SK-N-SH treated with all-trans-retinoic acid at 6 μM for 48 hours (cell line): Measurements from ENCODE around the gene RELL2.

Experiments
- ATAC-seq: fragments of 200-7000 bp; cut with Tn5 transposase; 3 replicates; pipeline ENCODE4 v1.9.1; 2020; ENCODE audit warnings: mild to moderate bottlenecking, moderate library complexity
- ARNTL ChIP-seq: fragments of 450-650 bp; formaldehyde crosslinking; IDR thresholded peaks from 2 replicates; pipeline ENCODE4 v1.5.0; 2020; ENCODE audit warnings: low read depth, mild to moderate bottlenecking, moderate library complexity, borderline replicate concordance
- BACH2 ChIP-seq: fragments of 250-450 bp; sonication (Bioruptor Pico); IDR thresholded peaks from 2 replicates; pipeline ENCODE4 v1.9.0; 2021; ENCODE audit warnings: mild to moderate bottlenecking, borderline replicate concordance
- CSDC2 ChIP-seq: fragments of 250-450 bp; sonication (Bioruptor Pico); IDR thresholded peaks from 2 replicates; pipeline ENCODE4 v1.5.0; 2020; ENCODE audit warnings: mild to moderate bottlenecking, moderate library complexity
- GLIS3 ChIP-seq: fragments of 250-450 bp; sonication (Bioruptor Pico); IDR thresholded peaks from 2 replicates; pipeline ENCODE4 v1.5.0; 2020; ENCODE audit warnings: mild to moderate bottlenecking, moderate library complexity
- ISL1 ChIP-seq: fragments of 250-450 bp; sonication (Bioruptor Pico); IDR thresholded peaks from 2 replicates; pipeline ENCODE4 v2.1.2; 2022; ENCODE audit warnings: mild to moderate bottlenecking, moderate library complexity
- OSR1 ChIP-seq: fragments of 250-450 bp; sonication (Bioruptor Pico); IDR thresholded peaks from 2 replicates; pipeline ENCODE4 v1.8.0; 2022; ENCODE audit warnings: moderate library complexity, mild to moderate bottlenecking, inconsistent platforms
- PPARA ChIP-seq: fragments of 250-450 bp; sonication (Bioruptor Pico); IDR thresholded peaks from 2 replicates; pipeline ENCODE4 v1.5.0; 2020; ENCODE audit warnings: mild to moderate bottlenecking, borderline replicate concordance
- SNAI2 ChIP-seq: fragments of 250-450 bp; sonication (Bioruptor Pico); IDR thresholded peaks from 2 replicates; pipeline ENCODE4 v1.5.0; 2020; ENCODE audit warnings: mild to moderate bottlenecking, moderate library complexity
- TCF4 ChIP-seq: fragments of 250-450 bp; sonication (Bioruptor Pico); IDR thresholded peaks from 2 replicates; pipeline ENCODE4 v1.8.0; 2021; ENCODE audit warnings: mild to moderate bottlenecking, moderate library complexity, borderline replicate concordance
- ZC3H10 ChIP-seq: fragments of 250-450 bp; sonication (Bioruptor Pico); IDR thresholded peaks from 2 replicates; pipeline ENCODE4 v1.5.1; 2021; ENCODE audit warnings: mild to moderate bottlenecking, moderate library complexity
- ZFP3 ChIP-seq: fragments of 250-450 bp; sonication (Bioruptor Pico); IDR thresholded peaks from 2 replicates; pipeline ENCODE4 v1.5.0; 2020; ENCODE audit warnings: mild to moderate bottlenecking, moderate library complexity
- ZFP30 ChIP-seq: fragments of 450-650 bp; formaldehyde crosslinking; IDR thresholded peaks from 2 replicates; pipeline ENCODE4 v1.5.0; 2022; ENCODE audit warnings: mild to moderate bottlenecking, moderate library complexity
- ZNF70 ChIP-seq: fragments of 450-650 bp; formaldehyde crosslinking; IDR thresholded peaks from 2 replicates; pipeline ENCODE4 v1.5.0; 2020; ENCODE audit warnings: mild to moderate bottlenecking, moderate library complexity
- ZNF8 ChIP-seq: fragments of 450-650 bp; formaldehyde crosslinking; IDR thresholded peaks from 2 replicates; pipeline ENCODE4 v1.5.0; 2020; ENCODE audit warnings: mild to moderate bottlenecking, moderate library complexity
- TF ChIP-seq, protein P1 (sequence below): fragments of 250-450 bp; sonication (Bioruptor Pico); IDR thresholded peaks from 2 replicates; pipeline ENCODE4 v1.5.0; 2020; ENCODE audit warnings: mild to moderate bottlenecking, moderate library complexity
- TF ChIP-seq, protein P2 (sequence below): fragments of 250-450 bp; sonication (Bioruptor Pico); IDR thresholded peaks from 2 replicates; pipeline ENCODE4 v1.5.1; 2020; ENCODE audit warnings: low read depth, mild to moderate bottlenecking, moderate library complexity
- TF ChIP-seq, protein P3 (sequence below): fragments of 250-450 bp; sonication (Bioruptor Pico); IDR thresholded peaks from 2 replicates; pipeline ENCODE4 v1.8.0; 2020; ENCODE audit warnings: mild to moderate bottlenecking, moderate library complexity, borderline replicate concordance
- TF ChIP-seq, protein P4 (sequence below): fragments of 250-450 bp; sonication (Bioruptor Pico); IDR thresholded peaks from 2 replicates; pipeline ENCODE4 v1.8.0; 2021; ENCODE audit warnings: low read depth, mild to moderate bottlenecking, moderate library complexity, borderline replicate concordance
- TF ChIP-seq, protein P5 (sequence below): fragments of 250-450 bp; sonication (Bioruptor Pico); IDR thresholded peaks from 2 replicates; pipeline ENCODE4 v1.5.1; 2021; ENCODE audit warnings: mild to moderate bottlenecking, moderate library complexity

RELL2 gene

DNA sequence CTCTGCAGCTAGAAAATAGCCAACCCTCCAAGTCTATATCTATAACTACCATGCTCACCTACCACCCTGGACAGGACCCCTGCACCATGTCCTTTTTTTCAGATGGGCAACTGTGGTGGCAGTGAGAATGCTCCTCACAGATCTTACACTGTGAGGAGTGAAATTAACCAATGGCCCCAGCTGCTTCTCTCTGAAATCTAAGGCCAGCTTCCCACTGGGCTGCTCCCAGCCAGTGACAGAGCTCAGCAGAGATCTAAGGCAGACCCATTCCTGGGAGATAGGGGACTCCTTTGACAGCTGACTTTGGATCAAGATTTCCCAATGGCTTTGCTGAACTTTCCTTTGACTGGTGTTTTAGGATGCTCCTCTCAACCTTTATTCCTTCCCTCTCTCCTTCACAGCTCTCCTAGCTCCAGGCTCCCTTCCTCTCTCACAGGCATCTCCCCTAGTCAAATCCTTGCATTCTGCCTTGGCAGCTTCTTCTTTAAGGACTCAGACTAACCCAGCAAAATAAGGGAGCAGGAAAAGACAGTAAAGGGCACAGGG, 46.9 kb downstream of the RELL2 start (continued):
- TF ChIP-seq, protein P1, sequence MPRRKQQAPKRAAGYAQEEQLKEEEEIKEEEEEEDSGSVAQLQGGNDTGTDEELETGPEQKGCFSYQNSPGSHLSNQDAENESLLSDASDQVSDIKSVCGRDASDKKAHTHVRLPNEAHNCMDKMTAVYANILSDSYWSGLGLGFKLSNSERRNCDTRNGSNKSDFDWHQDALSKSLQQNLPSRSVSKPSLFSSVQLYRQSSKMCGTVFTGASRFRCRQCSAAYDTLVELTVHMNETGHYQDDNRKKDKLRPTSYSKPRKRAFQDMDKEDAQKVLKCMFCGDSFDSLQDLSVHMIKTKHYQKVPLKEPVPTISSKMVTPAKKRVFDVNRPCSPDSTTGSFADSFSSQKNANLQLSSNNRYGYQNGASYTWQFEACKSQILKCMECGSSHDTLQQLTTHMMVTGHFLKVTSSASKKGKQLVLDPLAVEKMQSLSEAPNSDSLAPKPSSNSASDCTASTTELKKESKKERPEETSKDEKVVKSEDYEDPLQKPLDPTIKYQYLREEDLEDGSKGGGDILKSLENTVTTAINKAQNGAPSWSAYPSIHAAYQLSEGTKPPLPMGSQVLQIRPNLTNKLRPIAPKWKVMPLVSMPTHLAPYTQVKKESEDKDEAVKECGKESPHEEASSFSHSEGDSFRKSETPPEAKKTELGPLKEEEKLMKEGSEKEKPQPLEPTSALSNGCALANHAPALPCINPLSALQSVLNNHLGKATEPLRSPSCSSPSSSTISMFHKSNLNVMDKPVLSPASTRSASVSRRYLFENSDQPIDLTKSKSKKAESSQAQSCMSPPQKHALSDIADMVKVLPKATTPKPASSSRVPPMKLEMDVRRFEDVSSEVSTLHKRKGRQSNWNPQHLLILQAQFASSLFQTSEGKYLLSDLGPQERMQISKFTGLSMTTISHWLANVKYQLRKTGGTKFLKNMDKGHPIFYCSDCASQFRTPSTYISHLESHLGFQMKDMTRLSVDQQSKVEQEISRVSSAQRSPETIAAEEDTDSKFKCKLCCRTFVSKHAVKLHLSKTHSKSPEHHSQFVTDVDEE (CRISPR knock-in tag) = no peak
- TF ChIP-seq, all 23 proteins: peak for 0

DNA sequence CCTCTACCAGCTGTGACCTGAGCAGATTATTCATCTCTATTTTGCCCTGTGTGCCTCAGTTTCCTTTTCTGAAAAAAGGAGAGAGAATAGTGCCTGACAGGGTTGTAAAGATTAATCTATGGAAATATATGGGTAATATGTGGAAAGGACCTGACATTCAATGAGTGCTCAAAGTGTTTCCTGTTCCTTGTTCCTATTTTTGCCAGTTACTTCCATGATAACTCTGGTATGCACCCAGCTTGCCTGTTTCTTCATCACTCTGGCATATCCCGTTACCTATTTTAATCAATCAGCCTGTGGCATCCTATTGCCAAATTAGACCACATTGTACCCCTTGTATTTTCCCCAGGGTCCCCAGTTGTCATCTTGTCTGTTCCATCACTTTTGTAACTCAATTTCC, 48.8 kb downstream of the RELL2 start:
- TF ChIP-seq ZFP3 (CRISPR knock-in tag) (no peak), BACH2 (no peak), CSDC2 (CRISPR knock-in tag) (no peak), PPARA (CRISPR knock-in tag) (no peak), SNAI2 (CRISPR knock-in tag) (no peak)
- TF ChIP-seq, protein P2, sequence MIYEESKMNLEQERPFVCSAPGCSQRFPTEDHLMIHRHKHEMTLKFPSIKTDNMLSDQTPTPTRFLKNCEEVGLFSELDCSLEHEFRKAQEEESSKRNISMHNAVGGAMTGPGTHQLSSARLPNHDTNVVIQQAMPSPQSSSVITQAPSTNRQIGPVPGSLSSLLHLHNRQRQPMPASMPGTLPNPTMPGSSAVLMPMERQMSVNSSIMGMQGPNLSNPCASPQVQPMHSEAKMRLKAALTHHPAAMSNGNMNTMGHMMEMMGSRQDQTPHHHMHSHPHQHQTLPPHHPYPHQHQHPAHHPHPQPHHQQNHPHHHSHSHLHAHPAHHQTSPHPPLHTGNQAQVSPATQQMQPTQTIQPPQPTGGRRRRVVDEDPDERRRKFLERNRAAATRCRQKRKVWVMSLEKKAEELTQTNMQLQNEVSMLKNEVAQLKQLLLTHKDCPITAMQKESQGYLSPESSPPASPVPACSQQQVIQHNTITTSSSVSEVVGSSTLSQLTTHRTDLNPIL (CRISPR knock-in tag) = no peak
- TF ChIP-seq, protein P3, sequence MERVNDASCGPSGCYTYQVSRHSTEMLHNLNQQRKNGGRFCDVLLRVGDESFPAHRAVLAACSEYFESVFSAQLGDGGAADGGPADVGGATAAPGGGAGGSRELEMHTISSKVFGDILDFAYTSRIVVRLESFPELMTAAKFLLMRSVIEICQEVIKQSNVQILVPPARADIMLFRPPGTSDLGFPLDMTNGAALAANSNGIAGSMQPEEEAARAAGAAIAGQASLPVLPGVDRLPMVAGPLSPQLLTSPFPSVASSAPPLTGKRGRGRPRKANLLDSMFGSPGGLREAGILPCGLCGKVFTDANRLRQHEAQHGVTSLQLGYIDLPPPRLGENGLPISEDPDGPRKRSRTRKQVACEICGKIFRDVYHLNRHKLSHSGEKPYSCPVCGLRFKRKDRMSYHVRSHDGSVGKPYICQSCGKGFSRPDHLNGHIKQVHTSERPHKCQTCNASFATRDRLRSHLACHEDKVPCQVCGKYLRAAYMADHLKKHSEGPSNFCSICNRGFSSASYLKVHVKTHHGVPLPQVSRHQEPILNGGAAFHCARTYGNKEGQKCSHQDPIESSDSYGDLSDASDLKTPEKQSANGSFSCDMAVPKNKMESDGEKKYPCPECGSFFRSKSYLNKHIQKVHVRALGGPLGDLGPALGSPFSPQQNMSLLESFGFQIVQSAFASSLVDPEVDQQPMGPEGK (CRISPR knock-in tag) = no peak
- ATAC-seq = no peak

DNA sequence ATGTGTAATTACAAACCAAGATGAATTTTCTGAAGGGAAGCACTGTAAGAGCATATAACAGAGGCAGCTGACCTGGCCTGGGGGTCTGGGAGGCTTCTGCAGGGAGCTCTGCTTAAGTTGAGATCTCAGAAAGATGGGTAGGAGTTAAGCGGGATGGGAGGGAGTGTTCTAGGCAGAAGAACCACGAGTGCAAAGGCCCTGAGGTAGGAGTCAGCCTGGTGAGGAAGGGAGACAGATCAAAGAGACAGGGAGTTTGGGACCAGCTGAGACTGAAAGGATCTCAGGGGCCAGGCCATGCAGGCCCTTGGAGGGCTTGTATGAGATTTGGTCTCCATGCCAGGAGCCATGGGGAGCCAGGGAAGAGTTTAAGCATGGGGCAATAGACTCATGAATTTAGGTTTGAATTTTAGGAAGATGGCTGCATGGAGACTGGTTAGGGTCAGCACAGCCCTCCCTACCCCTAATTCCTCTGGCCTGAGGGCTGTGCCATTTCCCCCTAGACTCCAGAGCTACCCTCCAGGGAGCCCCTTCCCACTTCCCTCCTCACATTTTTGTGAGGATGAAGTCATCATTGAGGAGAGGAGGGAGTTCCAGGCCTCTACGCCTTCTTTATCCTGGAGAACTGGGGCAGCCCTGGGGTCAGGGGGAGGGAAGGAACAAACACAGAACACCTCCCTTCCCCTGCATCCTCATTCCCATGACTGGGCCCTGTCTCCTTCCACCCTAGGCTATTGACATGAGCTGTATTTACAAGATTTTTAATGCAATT, 50.0 kb downstream of the RELL2 start:
- ATAC-seq = no peak

More for the DNA sequence above, 50.0 kb downstream of the RELL2 start:
- no peak for TF ChIP-seq OSR1 (CRISPR knock-in tag)
- TF ChIP-seq, protein P4, sequence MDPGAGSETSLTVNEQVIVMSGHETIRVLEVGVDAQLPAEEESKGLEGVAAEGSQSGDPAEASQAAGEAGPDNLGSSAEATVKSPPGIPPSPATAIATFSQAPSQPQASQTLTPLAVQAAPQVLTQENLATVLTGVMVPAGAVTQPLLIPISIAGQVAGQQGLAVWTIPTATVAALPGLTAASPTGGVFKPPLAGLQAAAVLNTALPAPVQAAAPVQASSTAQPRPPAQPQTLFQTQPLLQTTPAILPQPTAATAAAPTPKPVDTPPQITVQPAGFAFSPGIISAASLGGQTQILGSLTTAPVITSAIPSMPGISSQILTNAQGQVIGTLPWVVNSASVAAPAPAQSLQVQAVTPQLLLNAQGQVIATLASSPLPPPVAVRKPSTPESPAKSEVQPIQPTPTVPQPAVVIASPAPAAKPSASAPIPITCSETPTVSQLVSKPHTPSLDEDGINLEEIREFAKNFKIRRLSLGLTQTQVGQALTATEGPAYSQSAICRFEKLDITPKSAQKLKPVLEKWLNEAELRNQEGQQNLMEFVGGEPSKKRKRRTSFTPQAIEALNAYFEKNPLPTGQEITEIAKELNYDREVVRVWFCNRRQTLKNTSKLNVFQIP = no peak
- TF ChIP-seq ZC3H10 (CRISPR knock-in tag) = no peak
- TF ChIP-seq ZNF8 (CRISPR knock-in tag) = no peak
- TF ChIP-seq, protein P1 (CRISPR knock-in tag) = no peak
- no peak for TF ChIP-seq TCF4 (CRISPR knock-in tag)
- no peak for TF ChIP-seq ZFP3 (CRISPR knock-in tag)
- TF ChIP-seq ZNF70 (CRISPR knock-in tag) = no peak
- TF ChIP-seq, protein P2 (CRISPR knock-in tag) = no peak
- no peak for TF ChIP-seq ISL1 (CRISPR knock-in tag)
- TF ChIP-seq ARNTL (CRISPR knock-in tag) = no peak
- TF ChIP-seq, protein P3 (CRISPR knock-in tag) = no peak
- TF ChIP-seq, protein P5, sequence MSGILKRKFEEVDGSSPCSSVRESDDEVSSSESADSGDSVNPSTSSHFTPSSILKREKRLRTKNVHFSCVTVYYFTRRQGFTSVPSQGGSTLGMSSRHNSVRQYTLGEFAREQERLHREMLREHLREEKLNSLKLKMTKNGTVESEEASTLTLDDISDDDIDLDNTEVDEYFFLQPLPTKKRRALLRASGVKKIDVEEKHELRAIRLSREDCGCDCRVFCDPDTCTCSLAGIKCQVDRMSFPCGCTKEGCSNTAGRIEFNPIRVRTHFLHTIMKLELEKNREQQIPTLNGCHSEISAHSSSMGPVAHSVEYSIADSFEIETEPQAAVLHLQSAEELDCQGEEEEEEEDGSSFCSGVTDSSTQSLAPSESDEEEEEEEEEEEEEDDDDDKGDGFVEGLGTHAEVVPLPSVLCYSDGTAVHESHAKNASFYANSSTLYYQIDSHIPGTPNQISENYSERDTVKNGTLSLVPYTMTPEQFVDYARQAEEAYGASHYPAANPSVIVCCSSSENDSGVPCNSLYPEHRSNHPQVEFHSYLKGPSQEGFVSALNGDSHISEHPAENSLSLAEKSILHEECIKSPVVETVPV (CRISPR knock-in tag) = no peak
- no peak for TF ChIP-seq ZFP30 (CRISPR knock-in tag)
- no peak for TF ChIP-seq GLIS3 (CRISPR knock-in tag)
- no peak for TF ChIP-seq PPARA (CRISPR knock-in tag)
- TF ChIP-seq, all 23 proteins: peak for 0
